Measurements from ENCODE around the gene PTPN4.
A peak's percentile ranks its signal among the peaks of the same experiment; 100 is the strongest.

The PTPN4 gene

DNA sequence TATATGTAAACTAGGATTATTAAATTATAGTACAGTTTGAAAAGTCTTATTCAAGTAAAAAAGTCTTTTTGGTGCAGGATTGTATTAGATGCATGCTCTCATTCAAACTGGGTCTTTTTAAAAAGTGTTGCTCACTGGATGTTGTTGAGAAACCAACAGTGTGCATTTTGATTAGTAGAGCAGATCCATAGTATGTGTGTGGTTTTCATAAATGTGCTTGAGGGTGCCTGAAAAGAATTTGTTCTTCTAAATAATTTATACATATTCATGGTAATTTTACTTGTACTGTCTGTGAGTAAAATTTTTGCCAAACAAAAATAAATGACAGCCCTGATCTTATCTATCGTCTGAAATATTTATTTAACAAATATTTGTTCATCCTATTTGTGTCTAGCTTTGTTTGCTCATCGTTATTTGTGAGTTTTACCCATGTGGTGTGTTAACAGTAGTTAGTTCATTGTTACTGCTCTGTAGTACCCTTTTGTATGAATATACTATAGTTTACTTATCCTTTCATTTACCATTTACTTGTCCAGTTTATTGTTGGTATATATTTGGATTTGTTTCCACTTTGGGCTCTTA lies 50.4 kb downstream of the PTPN4 start:
- DNase-seq: no peak

DNA sequence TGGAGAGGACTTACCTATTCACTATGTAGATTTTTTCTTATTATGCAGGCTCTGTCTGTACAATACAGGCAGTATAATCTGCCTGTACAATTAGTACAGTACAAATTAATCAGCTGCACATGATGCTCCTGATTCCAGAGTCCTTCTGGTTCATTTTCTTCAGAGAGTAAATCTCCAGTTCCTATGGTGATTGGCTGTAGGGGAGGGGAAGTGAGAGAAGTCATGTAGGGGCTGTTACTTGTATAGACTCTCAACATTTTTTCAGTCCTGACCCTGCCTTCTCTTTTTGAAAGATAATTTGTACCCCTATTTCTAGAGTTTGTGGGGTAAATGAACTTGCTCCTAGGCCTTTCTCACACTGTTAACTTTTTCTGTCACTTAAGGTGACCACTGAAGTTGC lies 54.5 kb downstream of the PTPN4 start:
- no peak for DNase-seq

DNA sequence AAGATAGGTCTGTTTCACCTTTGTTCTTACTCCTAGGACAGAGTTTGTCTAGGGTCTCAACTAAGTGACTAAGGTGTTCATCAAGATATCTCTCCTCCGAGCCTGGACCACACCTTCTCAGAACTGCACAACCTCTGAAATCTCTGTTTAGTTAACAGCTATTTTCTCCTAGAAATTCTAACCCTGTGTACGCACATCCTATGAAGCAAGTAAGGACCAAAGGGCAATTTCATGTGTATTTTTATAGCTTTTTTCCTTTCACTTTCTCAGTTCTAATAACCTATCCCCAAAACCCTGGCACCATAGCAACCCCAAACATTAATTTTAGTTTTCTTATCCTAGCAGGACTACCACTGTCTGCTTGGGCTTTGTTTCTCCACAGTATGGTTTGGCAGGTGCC lies 59.1 kb downstream of the PTPN4 start:
- no peak for DNase-seq

DNA sequence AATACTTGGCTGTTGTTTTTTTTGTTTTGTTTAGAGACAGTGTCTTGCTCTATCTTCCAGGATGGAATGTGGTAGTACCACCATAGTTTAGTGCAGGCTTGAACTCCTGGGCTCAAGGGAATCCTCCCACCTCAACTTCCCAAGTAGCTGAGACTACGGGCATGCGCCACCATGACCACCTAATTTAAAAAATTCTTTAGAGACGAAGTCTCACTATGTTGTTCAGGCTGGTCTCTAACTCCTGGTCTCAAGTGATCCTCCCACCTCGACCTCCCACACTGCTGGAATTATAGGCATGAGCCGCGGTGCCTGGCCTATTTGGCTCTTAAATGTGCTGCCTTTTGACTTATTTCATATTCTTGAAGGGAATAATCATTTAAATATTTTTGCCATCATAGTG lies 60.1 kb downstream of the PTPN4 start:
- no peak for DNase-seq

DNA sequence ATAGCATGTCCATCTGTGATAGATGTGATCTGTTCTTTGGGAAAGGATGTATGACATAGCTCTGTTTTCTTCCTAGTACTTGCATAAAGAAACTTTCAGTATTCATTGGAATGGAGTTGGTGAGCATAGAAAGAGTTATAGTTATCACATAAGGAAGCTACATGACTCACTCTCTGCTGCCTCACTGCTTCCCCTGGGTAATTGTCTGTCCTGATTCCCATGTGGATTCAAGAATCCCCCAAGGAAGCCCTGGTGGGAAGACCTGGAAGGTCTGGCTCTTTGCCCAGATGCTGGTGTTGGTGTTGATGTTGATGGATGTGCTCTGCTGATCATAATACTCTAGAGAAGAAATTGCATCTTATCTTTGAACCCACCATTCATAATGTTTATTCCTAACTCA lies 60.6 kb downstream of the PTPN4 start:
- DNase-seq: no peak

DNA sequence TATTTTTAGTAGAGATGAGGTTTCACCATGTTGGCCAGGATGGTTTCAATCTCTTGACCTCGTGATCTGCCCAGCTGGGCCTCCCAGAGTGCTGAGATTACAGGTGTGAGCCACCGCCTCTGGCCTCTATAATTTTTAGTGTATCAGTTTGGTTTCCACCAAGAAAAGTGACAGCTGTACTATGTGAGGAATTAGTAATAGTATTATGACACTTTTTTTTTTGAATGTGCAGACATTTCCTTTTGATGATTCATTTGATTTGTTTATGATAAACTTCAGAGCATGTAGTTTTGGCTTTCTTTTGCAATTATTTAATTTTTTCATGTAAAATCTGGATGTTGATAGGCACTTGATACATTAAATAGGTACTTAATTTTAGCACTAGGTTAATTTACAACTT lies 61.5 kb downstream of the PTPN4 start:
- DNase-seq: no peak

DNA sequence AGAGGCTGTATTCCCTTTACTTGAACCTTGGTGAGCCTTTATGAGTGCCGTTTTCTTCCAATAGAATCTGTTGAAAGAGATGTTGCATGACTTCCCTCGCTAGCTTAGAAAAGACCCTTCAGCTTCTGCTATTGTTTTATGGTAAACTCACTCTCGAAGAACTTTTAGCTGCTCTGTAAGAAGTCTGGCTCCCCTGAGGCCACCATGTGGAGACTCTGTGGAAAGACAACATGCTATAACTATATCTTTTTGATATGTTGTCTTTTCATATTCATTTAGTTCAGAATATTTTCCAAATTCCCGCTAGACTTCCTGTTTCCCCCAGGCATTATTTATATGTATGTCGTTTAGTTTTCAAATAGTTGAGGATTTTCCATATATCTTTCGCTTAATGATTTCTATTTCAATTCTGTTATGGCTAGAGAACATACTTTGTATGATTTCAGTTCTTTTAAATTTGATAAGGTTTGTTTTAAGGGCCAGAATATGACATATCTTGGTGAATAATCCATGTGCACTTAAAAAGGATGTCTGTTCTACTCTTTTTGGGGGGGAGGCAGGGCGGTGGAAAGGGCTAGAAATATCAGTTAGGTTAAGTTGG lies 64.1 kb downstream of the PTPN4 start:
- DNase-seq: peak; percentile 23

DNA sequence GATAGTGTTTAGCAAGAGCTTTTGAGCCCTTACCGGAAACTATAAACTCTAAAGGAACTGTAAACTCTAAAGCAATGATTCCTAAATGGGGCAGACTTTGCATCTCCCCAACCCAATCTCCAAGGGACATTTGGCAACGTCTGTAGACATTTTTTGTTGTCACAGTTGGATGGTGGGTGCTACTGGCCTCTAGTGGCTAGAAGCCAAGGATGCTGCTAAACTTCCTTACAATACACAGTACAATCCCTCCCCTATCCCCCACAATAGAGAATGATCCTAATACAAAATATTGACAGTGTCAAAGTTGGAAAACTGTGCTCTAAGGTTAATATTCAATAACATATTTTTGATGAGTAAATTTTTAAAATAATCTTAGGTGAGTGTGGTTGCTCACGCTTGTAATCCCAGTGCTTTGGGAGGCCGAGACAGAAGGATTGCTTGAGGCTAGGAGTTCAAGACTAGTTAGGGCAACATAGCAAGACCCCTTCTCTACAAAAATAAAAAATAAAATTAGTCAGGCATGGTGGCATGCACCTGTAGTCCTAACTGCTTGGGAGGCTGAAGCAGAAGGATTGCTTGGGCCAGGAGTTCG lies 66.7 kb downstream of the PTPN4 start:
- DNase-seq: no peak

DNA sequence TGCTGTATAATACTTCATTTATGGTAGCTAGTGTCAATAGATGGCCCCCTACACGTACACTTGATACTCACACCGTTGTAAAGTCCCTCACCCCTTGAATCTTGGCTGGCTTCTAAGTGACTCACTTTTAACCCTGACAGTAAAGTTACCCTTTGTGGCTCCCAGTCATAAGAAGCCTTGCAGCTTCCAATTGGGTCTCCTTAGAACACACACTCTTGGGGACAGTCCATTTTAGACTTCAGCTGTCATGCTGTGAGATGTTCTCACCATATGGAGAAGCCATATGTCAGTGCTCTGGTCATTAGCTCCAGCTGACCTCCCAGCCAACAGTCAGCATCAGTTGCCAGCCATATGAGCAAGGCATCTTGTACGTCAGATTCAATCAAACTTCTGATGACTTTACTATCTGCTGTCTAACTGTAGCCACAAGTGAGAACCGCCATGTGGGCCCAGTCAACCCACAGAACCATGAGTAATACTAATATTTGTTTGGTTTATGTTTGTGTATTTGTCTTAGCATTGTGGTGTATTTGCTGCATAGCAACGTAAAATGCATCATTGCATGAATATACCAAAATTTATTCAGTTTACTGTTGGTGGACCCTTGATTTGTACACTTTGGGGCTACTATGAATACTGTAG lies 68.3 kb downstream of the PTPN4 start:
- no peak for DNase-seq

DNA sequence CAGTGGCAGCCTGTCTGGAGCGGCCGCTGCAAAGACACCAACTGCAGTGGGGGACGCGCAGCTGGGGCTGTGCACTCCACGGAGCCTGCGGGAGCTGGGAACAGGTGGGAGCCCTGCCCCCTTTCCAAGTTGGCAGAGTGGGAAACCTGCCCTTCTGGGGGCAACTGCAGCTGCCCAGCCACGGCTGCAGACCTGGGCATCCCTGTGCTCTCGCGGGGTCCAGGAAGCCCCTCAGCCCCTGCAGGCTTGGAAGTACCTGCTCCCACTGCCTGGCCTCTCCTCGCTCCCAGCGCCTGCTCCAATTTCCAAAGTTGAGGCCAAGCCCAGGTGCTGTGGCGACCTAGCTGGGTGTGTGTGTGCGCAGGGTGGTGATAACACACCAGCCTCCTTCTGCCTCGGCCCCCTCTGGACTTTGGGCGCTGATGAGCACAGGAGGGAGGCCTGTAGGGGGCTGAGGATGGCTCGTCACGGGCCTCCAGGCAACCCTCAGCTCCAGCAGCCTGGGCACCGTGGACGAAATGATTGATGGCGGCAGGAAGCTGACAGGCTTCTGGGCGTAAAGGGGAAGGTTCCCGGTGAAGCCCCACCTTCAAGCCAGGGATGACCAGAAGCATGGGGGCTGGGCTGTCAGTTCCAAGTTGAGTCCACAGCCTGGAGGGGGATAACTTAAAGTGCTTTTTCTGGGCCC lies 76.9 kb downstream of the PTPN4 start:
- no peak for DNase-seq

DNA sequence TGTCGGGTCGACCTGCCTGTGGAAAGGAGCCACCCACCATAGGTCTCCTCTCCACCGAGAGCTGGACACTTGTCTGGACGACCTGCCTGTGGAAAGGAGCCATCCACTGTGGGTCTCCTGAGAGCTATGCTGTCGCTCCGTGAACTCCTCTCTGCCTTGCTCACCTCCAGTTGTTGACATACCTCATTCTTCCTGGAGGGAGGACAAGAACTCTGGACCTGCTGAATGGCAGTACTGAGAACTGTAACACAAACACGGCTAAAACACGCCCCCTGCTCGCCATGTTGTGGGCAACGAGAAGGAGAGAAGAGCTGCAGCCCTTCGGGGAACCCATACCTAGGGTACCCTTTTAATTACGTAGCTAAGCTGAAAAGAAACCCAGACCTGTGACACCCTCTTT lies 77.6 kb downstream of the PTPN4 start:
- DNase-seq: no peak

DNA sequence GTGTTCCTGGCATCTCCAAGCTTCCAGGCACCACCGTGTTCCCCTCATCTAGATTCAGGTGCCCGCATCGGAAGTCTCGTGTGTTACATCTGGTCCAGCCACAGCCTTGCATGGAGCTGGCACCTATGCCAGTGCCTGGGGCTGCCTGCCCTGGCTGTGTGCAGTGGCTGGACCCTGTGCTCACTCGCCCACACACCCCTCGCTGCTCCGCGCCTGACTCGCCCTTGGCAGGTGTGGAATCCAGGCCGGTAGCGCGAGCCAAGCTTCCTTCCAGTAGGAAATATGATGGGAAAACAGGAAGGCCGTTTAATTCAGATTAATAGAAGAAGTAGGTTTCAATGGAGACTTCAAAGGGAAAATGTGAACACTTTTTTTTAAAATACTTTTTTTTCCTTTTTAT lies 78.0 kb downstream of the PTPN4 start:
- no peak for DNase-seq

DNA sequence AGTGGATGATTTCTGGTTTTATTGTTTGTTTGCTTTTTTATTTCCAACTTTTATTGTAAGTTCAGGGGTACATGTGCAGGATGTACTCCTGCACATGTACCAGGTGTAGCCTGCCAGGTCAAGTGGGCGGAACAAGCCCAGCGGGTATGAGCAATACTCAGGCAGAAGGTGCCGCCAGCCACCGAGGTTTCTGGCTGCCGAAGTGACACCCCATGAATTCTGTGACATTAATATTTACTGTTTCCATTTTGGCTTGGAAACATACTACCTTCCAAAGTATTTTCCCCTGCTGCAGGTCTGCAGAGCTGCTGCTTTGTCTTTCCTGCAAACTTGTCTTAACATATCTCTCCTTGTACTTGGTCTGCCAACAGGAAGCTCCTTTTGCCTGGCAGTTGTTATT lies 78.5 kb downstream of the PTPN4 start:
- DNase-seq: no peak

DNA sequence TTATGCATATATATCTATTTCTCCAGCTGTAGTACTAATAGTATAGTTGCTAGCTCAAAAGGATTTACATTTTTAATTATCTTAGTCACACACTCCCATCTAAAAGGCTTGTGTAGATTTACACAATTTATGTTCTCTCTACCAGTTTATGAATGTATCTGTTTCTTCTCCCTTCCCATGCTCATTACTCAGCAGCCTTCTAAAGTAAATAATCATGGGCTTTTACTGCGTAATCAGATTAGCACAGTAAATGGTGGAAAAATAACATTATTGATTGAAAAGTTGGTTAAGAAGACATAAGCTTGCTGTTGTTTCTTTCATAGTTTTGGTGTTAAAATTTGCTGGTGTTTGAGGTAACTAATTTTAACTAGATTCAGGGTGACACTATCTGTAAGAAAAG lies 81.8 kb downstream of the PTPN4 start:
- no peak for DNase-seq

DNA sequence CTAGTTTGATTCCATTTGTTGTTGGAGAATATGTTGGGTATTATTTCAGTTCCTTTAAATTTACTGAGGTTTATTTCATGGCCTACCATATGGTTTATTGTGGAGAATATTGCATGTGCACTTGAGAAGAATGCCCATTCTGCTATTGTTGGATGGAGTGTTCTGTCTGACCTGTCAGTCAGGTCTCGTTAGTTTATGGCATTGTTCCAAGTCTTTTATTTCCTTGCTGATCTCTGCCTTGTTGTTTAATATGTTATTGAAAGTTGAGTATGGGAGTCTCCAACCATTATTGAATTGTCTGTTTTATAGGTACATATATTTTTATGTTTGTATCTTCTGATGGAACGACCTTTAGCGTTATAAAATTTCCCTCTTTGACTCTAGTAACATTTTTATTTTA lies 86.3 kb downstream of the PTPN4 start:
- no peak for DNase-seq

DNA sequence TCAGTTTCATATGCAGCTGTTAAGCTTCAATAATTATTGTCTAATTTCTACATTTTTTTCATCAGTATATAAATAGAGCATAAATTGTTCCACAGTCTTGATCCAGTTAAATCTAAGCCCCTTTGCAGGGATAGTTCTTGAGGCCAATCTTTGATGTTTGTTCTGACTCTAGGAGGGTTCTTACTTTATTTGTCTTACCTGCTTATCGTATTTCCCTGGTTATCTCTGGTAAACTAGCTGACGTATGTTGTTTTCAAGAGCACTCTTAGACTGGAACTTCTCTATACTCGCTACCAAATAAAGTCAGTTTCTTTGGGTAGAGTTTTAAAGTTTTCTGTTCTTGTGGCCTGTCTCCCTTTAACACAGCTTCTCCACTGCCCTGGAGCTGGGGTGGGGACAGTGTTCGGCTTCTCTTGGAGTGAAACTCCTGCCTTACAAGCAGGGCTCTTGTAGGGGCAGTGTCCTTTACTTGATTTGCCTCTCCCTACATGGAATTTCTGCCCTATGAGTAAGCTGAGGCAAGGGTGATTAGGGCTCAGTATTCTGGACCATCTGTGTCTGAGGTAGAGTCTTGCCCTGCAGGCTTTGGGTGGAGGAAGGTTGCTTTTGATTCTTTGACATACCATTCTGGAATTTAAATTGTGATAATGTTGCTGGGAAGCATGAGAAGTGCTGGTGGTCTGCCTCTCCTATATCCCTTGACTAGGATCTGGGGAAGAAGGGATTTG lies 90.3 kb downstream of the PTPN4 start:
- no peak for DNase-seq

DNA sequence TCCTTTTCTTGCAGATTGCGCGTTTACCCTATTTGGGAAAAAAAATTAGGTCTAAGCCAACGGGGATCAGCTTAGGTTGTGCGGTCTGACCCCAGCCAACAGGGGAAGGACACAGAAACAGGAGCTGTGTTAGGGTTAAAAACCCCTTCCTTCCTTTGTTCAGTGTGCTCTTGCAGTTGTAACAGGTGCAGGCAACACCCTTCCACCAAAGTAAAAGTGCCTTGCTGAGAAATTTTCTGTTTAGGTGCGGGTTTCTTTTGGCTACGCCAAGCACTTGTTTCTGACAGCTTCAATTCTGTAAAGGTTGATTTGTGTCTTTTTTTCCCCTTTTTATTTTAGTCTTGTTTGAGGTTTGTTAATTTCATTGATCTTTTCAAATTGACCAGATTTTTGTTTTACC lies 92.5 kb downstream of the PTPN4 start:
- DNase-seq: no peak

DNA sequence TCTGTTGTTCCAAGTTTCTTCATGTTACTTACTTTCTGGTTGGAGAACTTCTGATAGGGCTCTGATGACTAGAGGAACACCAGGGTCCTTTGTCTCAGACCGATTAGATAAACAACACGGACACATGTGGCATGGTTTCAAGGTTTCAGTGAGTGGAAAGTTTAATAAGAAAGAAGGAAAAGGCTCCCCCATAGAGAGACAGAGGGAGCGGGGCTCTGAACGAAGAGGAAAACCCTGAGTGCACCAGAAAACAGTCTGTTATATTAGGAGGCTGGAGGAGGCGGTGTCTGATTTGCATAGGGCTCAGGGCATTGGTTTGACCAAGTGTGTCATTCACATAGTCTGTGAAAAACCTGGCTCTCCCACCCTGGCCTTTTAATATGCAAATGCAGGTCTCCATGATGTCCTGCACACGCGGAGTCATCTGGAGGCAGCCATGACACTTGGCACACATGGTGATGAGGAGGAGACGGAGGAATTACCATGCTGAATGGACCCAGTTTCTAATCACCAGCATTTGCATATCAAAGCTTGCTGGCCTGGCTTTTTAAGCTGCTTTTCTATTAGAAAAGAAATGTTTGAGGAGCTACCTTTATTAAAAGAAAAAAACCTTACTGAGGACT lies 94.2 kb downstream of the PTPN4 start:
- DNase-seq: no peak

DNA sequence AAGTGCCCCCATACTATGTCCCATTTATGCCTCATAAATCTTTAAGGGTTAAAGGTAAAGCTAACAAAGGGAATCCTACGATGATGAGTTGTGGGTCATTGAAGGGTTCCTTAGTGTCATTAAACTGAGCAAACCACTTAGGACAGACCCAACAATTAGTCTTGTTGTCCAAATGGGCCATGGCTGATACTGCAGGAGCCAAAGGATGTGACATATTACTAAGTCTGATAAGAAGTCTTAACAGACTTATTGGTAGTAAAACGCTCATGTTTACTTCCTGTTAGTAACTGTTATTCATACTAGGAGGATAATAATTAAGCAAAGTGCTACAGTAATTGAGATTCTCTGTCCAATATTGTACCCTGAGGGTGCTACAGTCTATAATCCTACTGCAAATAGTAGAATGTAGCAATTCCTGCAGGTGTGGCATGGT lies 96.8 kb downstream of the PTPN4 start:
- DNase-seq: no peak

DNA sequence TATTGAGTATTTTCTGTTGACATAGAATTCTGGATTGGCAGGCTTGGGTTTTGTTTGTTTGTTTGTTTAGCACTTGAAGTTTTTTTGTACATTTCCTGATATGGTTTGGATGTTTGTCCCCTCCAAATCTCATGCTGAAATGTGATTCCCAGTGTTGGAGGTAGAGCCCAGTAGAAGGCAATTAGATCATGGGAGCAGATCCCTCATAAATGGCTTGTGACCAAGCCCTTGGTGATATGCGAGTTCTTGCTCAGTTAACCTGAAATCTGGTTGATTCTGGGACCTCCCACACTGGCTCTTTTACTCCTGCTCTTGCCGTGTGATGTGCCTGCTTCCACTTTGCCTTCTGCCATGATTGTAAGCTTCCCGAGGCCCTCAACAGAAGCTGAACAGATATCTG lies 98.0 kb downstream of the PTPN4 start:
- DNase-seq: no peak

DNA sequence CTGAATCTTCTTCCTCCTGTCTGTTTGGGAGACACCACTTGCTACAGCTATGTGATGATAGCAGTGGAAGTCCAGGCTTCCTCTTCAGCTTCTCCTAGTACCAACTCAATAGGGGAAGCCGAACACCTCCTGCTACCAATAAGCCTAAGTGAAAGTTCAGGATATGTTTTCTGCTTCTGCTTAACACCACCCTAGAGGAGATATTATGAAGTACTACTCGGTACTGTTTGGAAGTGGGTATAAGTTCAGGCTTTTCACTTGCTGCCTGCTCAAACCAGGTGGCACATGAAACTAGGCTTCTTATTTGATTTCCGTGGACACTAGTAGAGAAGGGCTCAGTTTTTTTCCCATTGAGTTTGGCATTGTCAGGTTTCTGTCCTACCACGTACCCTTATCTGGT lies 99.8 kb downstream of the PTPN4 start:
- no peak for DNase-seq

DNA sequence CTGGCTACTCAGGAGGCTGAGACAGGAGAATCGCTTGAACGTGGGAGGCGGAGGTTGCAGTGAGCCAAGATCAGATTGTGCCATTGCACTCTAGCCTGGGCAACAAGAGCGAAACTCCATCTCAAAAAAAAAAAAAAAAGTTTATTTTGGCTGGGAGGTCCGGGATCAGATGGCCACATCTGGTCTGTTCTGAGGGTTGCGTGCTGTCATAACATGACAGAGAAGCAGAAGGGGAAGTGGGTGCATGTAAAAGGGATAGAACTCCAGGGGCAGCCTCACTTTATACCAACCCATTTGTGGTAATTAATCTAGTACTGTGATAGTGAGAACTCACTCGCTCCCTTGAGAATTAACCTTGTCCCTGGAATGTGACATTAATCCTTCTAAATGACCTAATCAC lies 101.2 kb downstream of the PTPN4 start:
- no peak for DNase-seq

All from right hindlimb (tissue), 1 donor.